Transverse colon (tissue), 4 donors: ENCODE measurements around the gene ARRDC5.

Experiments
- EP300 ChIP-seq: sonication (generic); formaldehyde crosslinking; IDR thresholded peaks from one replicate; pipeline ENCODE4 v1.6.1; 2017; ENCODE audit warnings: antibody characterized with exemption, low read depth
- POLR2A ChIP-seq: fragments of 450-650 bp; IDR thresholded peaks from one replicate; pipeline ENCODE4 v1.6.1; 2016; ENCODE audit warnings: antibody characterized with exemption, mild to moderate bottlenecking, moderate library complexity
- POLR2AphosphoS5 ChIP-seq, 3 donors: sonication (generic); formaldehyde crosslinking; IDR thresholded peaks; one replicate each; pipeline ENCODE4 v1.6.1; 2016; ENCODE audit warnings: antibody characterized with exemption in 3 of 3
- TF ChIP-seq, protein P1 (sequence below), 5 experiments: fragments of 200-600 bp in 3 of 5; fragments of 450-650 bp in 2 of 5; sonication (generic) in 3 of 5; IDR thresholded peaks; 1 replicate in 2 of 5; 2 replicates in 3 of 5; pipeline ENCODE4 v1.5.1; 2016 to 2017; ENCODE audit warnings: antibody characterized with exemption in 5 of 5, inconsistent platforms in 3 of 5, mild to moderate bottlenecking in 2 of 5, moderate library complexity in 1 of 5

DNA sequence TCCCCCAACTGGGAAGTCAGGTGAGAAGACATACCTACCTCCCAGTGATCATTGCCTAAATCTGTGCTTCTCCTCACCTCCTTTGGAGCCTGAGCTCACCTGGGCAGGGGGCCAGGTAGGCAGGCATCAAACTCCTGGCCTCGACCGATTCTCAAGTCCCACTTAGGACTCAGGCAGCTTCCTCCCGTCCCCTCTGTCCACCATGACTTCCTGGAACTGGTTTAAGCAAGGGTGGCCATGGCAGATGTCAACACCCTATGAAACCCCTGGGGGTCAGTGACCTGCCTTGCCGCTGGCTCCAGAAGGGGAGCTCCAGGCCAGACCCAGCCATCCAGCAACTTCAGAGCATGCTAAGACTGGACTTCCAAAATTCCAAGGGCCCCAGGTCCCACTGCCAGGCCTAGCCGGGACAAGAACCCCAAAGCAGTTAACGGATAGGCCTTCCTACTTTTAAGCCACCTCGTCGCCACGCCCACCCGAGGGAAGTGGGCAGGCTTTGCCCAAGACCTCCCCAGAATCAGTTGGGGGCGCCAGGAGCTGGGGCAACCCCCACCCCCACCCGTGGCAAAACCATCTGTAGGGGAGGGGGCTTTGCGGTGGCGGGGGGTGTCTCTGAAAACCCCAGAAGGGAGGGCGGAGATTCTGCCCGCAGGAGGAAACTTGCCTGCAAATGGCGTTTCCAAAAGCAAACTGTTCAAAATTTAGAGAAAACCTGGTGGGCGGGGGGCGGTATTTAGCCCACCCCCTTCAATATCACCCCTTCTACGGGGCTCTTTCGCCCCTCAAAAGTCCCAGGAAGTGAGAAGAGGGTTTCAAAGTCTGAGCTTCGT is 35.9 kb downstream of the ARRDC5 start:
- TF ChIP-seq, protein P1, sequence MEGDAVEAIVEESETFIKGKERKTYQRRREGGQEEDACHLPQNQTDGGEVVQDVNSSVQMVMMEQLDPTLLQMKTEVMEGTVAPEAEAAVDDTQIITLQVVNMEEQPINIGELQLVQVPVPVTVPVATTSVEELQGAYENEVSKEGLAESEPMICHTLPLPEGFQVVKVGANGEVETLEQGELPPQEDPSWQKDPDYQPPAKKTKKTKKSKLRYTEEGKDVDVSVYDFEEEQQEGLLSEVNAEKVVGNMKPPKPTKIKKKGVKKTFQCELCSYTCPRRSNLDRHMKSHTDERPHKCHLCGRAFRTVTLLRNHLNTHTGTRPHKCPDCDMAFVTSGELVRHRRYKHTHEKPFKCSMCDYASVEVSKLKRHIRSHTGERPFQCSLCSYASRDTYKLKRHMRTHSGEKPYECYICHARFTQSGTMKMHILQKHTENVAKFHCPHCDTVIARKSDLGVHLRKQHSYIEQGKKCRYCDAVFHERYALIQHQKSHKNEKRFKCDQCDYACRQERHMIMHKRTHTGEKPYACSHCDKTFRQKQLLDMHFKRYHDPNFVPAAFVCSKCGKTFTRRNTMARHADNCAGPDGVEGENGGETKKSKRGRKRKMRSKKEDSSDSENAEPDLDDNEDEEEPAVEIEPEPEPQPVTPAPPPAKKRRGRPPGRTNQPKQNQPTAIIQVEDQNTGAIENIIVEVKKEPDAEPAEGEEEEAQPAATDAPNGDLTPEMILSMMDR (IDR thresholded peaks at IDR 0.05), result no peak
- TF ChIP-seq POLR2A (no peak), POLR2AphosphoS5 (IDR thresholded peaks at IDR 0.05) (no peak), EP300 (no peak)
